SJSA1 (cell line): ENCODE measurements around the gene PUS3. TPM values are rescaled to one million over a fixed set of nuclear protein-coding genes. Genes with fewer than 3 reads are reported as not detected.
A peak's percentile ranks its signal among the peaks of the same experiment; 100 is the strongest.

Source experiments
- DNase-seq, 2 experiments: peaks; one replicate each; pipeline ENCODE4 v3.0.0-alpha.2; 2015 to 2020; ENCODE audit warnings: low spot score in 2 of 2, low read depth in 1 of 2
- H3K27ac ChIP-seq: fragments of 250-450 bp; sonication (Bioruptor Pico); 2 replicates; pipeline ENCODE4 v1.5.1; 2020; ENCODE audit warnings: mild to moderate bottlenecking, moderate library complexity
- H3K27me3 ChIP-seq: fragments of 250-450 bp; sonication (Bioruptor Pico); replicated peaks from 2 replicates; pipeline ENCODE4 v1.5.1; 2020; ENCODE audit warnings: mild to moderate bottlenecking, moderate library complexity
- H3K36me3 ChIP-seq: fragments of 250-450 bp; sonication (Bioruptor Pico); 2 replicates; pipeline ENCODE4 v1.5.1; 2020; ENCODE audit warnings: mild to moderate bottlenecking
- H3K4me1 ChIP-seq: fragments of 250-450 bp; sonication (Bioruptor Pico); replicated peaks from 2 replicates; pipeline ENCODE4 v1.6.1; 2021; ENCODE audit warnings: mild to moderate bottlenecking
- H3K4me3 ChIP-seq: fragments of 250-450 bp; sonication (Bioruptor Pico); 2 replicates; pipeline ENCODE4 v1.5.1; 2020; ENCODE audit warnings: mild to moderate bottlenecking
- H3K9me3 ChIP-seq: fragments of 250-450 bp; sonication (Bioruptor Pico); replicated peaks from 2 replicates; pipeline ENCODE4 v1.5.1; 2020; ENCODE audit warnings: mild to moderate bottlenecking
- total RNA-seq: library from RNA; depleted of rRNA; stranded (reverse); fragments of >200 nt; shearing (Covaris generic); gene quantifications from 2 replicates; pipeline ENCODE4 v1.2.3, GENCODE V29; 2014; rRNA removed

The PUS3 gene
- total RNA-seq = 5.4 and 6.8 TPM in 2 replicates

- Histone ChIP-seq H3K4me3 (peak within 1 kb of the TSS; percentile 51), H3K9me3 (no peaks in the 10 kb centered on the region), H3K27me3 (peaks cover 6% of the 10 kb centered on the region; the same call in 1 of the 2 replicates), H3K4me1 (no peaks in the 10 kb centered on the region), H3K27ac (no peak within 1 kb of the TSS), H3K36me3 (peaks cover 24% of the 10 kb centered on the region)
- DNase-seq = peak; percentile 54 to 71
Measured at GRCh38 chr11:125902927-125903710, at the start of gene PUS3. Gene PUS3, minus strand, starts transcription at chr11:125903206. Its CDS starts 6,922 bp downstream, at chr11:125896284.

GRCh38 chr11:125952559-125952958, 49.6 kb upstream of the PUS3 start:
- Histone ChIP-seq H3K9me3 (no peaks in the 10 kb centered on the region), H3K4me1 (no peaks in the 10 kb centered on the region), H3K27ac (no peak overlapping the region), H3K36me3 (no peaks in the 10 kb centered on the region), H3K4me3 (no peak overlapping the region), H3K27me3 (no peaks in the 10 kb centered on the region)
- no peak for DNase-seq

GRCh38 chr11:125951731-125952130, 48.7 kb upstream of the PUS3 start:
- no peak overlapping the region for H3K4me3 ChIP-seq
- H3K36me3 ChIP-seq = no peaks in the 10 kb centered on the region
- H3K9me3 ChIP-seq = no peaks in the 10 kb centered on the region
- DNase-seq = no peak
- H3K27me3 ChIP-seq = no peaks in the 10 kb centered on the region
- H3K4me1 ChIP-seq = no peaks in the 10 kb centered on the region
- no peak overlapping the region for H3K27ac ChIP-seq

GRCh38 chr11:125950696-125951651, 48.0 kb upstream of the PUS3 start:
- Histone ChIP-seq H3K4me1 (no peaks in the 10 kb centered on the region), H3K27me3 (no peaks in the 10 kb centered on the region), H3K27ac (no peak overlapping the region), H3K9me3 (no peaks in the 10 kb centered on the region), H3K4me3 (no peak overlapping the region), H3K36me3 (no peaks in the 10 kb centered on the region)
- no peak for DNase-seq

- no peak overlapping the region for H3K27ac ChIP-seq
Measured at GRCh38 chr11:125950178-125950490, 47.1 kb upstream of the PUS3 start.

GRCh38 chr11:125949271-125950177, 46.5 kb upstream of the PUS3 start:
- Histone ChIP-seq H3K9me3 (no peaks in the 10 kb centered on the region), H3K4me1 (no peaks in the 10 kb centered on the region), H3K36me3 (no peaks in the 10 kb centered on the region), H3K27me3 (no peaks in the 10 kb centered on the region), H3K27ac (no peak overlapping the region), H3K4me3 (no peak overlapping the region)
- no peak for DNase-seq

More at GRCh38 chr11:125950178-125950490, 47.1 kb upstream of the PUS3 start:
- no peaks in the 10 kb centered on the region for H3K36me3 ChIP-seq
- H3K9me3 ChIP-seq = no peaks in the 10 kb centered on the region
- no peak overlapping the region for H3K4me3 ChIP-seq
- no peaks in the 10 kb centered on the region for H3K4me1 ChIP-seq
- DNase-seq = no peak
- H3K27me3 ChIP-seq = no peaks in the 10 kb centered on the region

GRCh38 chr11:125948278-125949051, 45.5 kb upstream of the PUS3 start:
- DNase-seq = no peak
- H3K36me3 ChIP-seq = no peaks in the 10 kb centered on the region
- no peak overlapping the region for H3K4me3 ChIP-seq
- no peak overlapping the region for H3K27ac ChIP-seq
- no peaks in the 10 kb centered on the region for H3K4me1 ChIP-seq
- no peaks in the 10 kb centered on the region for H3K9me3 ChIP-seq
- H3K27me3 ChIP-seq = no peaks in the 10 kb centered on the region

- no peaks in the 10 kb centered on the region for H3K9me3 ChIP-seq
- DNase-seq = no peak
- no peak overlapping the region for H3K27ac ChIP-seq
- no peaks in the 10 kb centered on the region for H3K27me3 ChIP-seq
- H3K4me1 ChIP-seq = no peaks in the 10 kb centered on the region
- H3K36me3 ChIP-seq = no peaks in the 10 kb centered on the region
- no peak overlapping the region for H3K4me3 ChIP-seq
Measured at GRCh38 chr11:125947419-125948277, 44.6 kb upstream of the PUS3 start.

- no peak overlapping the region for H3K27ac ChIP-seq
- DNase-seq = no peak
Measured at GRCh38 chr11:125946712-125947418, 43.9 kb upstream of the PUS3 start.

GRCh38 chr11:125945797-125946520, 43.0 kb upstream of the PUS3 start, which contains the start of gene VSIG10L2:
Gene VSIG10L2, plus strand, starts transcription at chr11:125946044. Its CDS starts 12 bp downstream, at chr11:125946056.
- Histone ChIP-seq H3K4me3 (no peak within 1 kb of the TSS), H3K4me1 (no peaks in the 10 kb centered on the region), H3K27ac (no peak within 1 kb of the TSS), H3K27me3 (no peaks in the 10 kb centered on the region), H3K9me3 (no peaks in the 10 kb centered on the region), H3K36me3 (no peaks in the 10 kb centered on the region)
- no peak for DNase-seq

More at GRCh38 chr11:125946712-125947418, 43.9 kb upstream of the PUS3 start:
- H3K27me3 ChIP-seq = no peaks in the 10 kb centered on the region
- no peaks in the 10 kb centered on the region for H3K4me1 ChIP-seq
- H3K9me3 ChIP-seq = no peaks in the 10 kb centered on the region
- no peaks in the 10 kb centered on the region for H3K36me3 ChIP-seq
- no peak overlapping the region for H3K4me3 ChIP-seq
